ENCODE results near the gene KHSRP.

Gene KHSRP

DNA sequence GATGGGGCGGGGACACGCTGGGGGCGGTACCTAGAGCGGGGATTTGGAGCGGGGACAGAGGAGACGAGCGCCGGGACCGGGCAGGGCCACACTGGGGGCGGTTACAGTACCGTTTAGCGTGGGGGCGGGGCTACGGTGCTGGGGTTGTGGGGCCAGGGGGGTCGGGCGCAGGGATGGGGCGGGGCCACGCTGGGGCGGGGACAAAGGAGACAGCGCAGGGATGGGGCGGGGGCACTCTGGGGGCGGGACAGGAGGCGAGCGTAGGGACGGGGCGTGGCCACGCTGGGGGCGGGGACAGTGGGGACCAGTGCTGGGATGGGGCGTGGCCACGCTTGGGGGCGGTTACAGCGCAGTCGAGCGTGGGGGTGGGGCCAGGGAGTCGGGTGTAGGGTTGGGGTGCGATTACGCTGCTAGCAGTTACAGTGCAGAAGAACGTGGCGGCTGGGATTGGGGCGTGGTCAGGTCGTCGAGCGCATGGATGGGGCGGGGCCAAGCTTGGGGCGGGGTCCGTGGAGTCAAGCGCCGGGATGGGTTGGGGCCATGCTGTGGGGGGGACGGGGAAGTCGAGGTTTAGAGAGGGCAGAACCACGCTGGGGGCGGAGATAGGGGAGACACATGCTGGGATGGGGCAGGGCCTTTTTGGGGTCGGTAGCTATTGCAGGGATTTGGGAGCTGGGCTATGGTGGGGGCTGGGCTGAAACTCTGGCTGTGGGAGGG, 51.4 kb downstream of the KHSRP start:
- Mint-ChIP-seq H3K27me3 (no peaks in the 10 kb centered on the region), H3K4me3 (peak overlapping the region; percentile 91 to 95), H3K4me1 (peaks cover 21% of the 10 kb centered on the region), H3K27ac (peak overlapping the region; percentile 95 to 98), H3K9me3 (no peaks in the 10 kb centered on the region)
- peak; percentile 78 for ATAC-seq
- peak; percentile 98 to 99 for DNase-seq

DNA sequence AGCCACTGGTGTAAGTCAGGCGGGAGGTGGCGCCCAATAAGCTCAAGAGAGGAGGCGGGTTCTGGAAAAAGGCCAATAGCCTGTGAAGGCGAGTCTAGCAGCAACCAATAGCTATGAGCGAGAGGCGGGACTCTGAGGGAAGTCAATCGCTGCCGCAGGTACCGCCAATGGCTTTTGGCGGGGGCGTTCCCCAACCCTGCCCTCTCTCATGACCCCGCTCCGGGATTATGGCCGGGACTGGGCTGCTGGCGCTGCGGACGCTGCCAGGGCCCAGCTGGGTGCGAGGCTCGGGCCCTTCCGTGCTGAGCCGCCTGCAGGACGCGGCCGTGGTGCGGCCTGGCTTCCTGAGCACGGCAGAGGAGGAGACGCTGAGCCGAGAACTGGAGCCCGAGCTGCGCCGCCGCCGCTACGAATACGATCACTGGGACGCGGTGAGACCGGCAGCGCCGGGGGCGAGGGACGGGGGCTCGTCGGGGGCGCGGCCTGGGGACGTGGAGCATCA, 52.0 kb downstream of the KHSRP start, which contains the start of gene ALKBH7:
ALKBH7 (plus strand) TSS at position 201 of the 502 bp plus-strand sequence; CDS start at position 228, 27 bp downstream.
- peak within 1 kb of the TSS; percentile 95 to 98 for H3K27ac Mint-ChIP-seq
- H3K27me3 Mint-ChIP-seq: no peaks in the 10 kb centered on the region
- peak within 1 kb of the TSS; percentile 91 to 95 for H3K4me3 Mint-ChIP-seq

DNA sequence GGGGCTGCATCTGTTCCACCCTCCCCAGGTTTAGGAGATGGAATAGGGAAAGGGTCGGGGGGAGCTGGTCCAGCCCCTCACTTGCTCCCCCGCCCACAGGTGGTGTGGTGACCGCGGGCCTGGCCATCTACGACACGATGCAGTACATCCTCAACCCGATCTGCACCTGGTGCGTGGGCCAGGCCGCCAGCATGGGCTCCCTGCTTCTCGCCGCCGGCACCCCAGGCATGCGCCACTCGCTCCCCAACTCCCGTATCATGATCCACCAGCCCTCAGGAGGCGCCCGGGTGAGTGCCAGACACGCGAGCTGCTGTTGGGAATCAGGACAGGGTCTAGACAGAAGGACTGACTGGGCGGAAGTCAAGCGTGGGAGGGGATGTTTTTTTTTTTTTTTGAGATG, 60.3 kb downstream of the KHSRP start:
- ATAC-seq (no peak), DNase-seq (no peak)
- peak overlapping the region in 1 of 2 donors; percentile 85 for H3K27ac Mint-ChIP-seq
- no peaks in the 10 kb centered on the region for H3K9me3 Mint-ChIP-seq
- no peaks in the 10 kb centered on the region for H3K27me3 Mint-ChIP-seq
- H3K4me3 Mint-ChIP-seq: peak overlapping the region; percentile 63 to 69
- peaks cover 29% of the 10 kb centered on the region for H3K4me1 Mint-ChIP-seq

More for the DNA sequence above, 52.0 kb downstream of the KHSRP start, which contains the start of gene ALKBH7:
- Mint-ChIP-seq H3K9me3 (no peaks in the 10 kb centered on the region), H3K4me1 (peaks cover 21% of the 10 kb centered on the region)
- peak; percentile 87 for ATAC-seq
- peak; percentile 96 to 98 for DNase-seq
